HEK293T (cell line): ENCODE data around the gene ADCY2.

ENCODE experiments used
- ARNT ChIP-seq: fragments of 450-650 bp; IDR thresholded peaks from 2 replicates; pipeline ENCODE4 v1.6.1; 2017; ENCODE audit warnings: mild to moderate bottlenecking
- BHLHE40 ChIP-seq: fragments of 450-650 bp; IDR thresholded peaks from 2 replicates; pipeline ENCODE4 v1.6.1; 2016; ENCODE audit warnings: mild to moderate bottlenecking, moderate library complexity, borderline replicate concordance
- ELF4 ChIP-seq: fragments of 450-650 bp; IDR thresholded peaks from 2 replicates; pipeline ENCODE4 v1.6.1; 2017; ENCODE audit warnings: antibody characterized with exemption
- FOXM1 ChIP-seq: fragments of 450-650 bp; IDR thresholded peaks from 2 replicates; pipeline ENCODE4 v1.6.1; 2017; ENCODE audit warnings: mild to moderate bottlenecking, borderline replicate concordance
- HDGF ChIP-seq: fragments of 450-650 bp; IDR thresholded peaks from 2 replicates; pipeline ENCODE4 v1.6.1; 2017; ENCODE audit warnings: antibody characterized with exemption, borderline replicate concordance
- LEF1 ChIP-seq: fragments of 450-650 bp; IDR thresholded peaks from 2 replicates; pipeline ENCODE4 v1.6.1; 2017; ENCODE audit warnings: mild to moderate bottlenecking, borderline replicate concordance
- SUZ12 ChIP-seq: fragments of 450-650 bp; IDR thresholded peaks from 2 replicates; pipeline ENCODE4 v1.6.1; 2016; ENCODE audit warnings: mild to moderate bottlenecking
- ZNF384 ChIP-seq: fragments of 450-650 bp; IDR thresholded peaks from 2 replicates; pipeline ENCODE4 v1.6.1; 2016
- TF ChIP-seq, protein P1 (sequence below): fragments of 450-650 bp; IDR thresholded peaks from 2 replicates; pipeline ENCODE4 v1.6.1; 2016

GRCh38 chr5:7473668-7474215 lies 77.8 kb downstream of the ADCY2 start:
- TF ChIP-seq ELF4: no peak
- TF ChIP-seq BHLHE40: no peak
- TF ChIP-seq ZNF384: no peak
- no peak for TF ChIP-seq SUZ12
- TF ChIP-seq, protein P1, sequence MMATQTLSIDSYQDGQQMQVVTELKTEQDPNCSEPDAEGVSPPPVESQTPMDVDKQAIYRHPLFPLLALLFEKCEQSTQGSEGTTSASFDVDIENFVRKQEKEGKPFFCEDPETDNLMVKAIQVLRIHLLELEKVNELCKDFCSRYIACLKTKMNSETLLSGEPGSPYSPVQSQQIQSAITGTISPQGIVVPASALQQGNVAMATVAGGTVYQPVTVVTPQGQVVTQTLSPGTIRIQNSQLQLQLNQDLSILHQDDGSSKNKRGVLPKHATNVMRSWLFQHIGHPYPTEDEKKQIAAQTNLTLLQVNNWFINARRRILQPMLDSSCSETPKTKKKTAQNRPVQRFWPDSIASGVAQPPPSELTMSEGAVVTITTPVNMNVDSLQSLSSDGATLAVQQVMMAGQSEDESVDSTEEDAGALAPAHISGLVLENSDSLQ: no peak
- TF ChIP-seq HDGF: no peak
- TF ChIP-seq FOXM1: no peak
- TF ChIP-seq ARNT: no peak
- no peak for TF ChIP-seq LEF1
